Erythroblast (primary cell): ENCODE results near the gene CPT1A.

Experiments used
- DNase-seq, 2 experiments: peaks; one replicate each; lab custom pipeline; 2025; lab: John Stamatoyannopoulos, UW
- GATA1 ChIP-seq: IDR thresholded peaks from 2 replicates; pipeline ENCODE4 v1.6.1; 2011; ENCODE audit warnings: low read depth, mild to moderate bottlenecking, control low read depth, low read length, moderate library complexity
- POLR2A ChIP-seq: IDR thresholded peaks from 2 replicates; pipeline ENCODE4 v1.6.1; 2011; ENCODE audit warnings: mild to moderate bottlenecking, low read length

CPT1A gene

GRCh38 chr11:68727783-68728182, 113.9 kb downstream of the CPT1A start:
- TF ChIP-seq GATA1: no peak
- no peak for TF ChIP-seq POLR2A
- DNase-seq: no peak

GRCh38 chr11:68724293-68724692, 117.4 kb downstream of the CPT1A start:
- TF ChIP-seq GATA1: no peak
- TF ChIP-seq POLR2A: no peak
- no peak for DNase-seq

GRCh38 chr11:68722143-68722542, 119.6 kb downstream of the CPT1A start:
- TF ChIP-seq POLR2A (no peak), GATA1 (no peak)
- no peak for DNase-seq

- DNase-seq: no peak
- no peak for TF ChIP-seq POLR2A
These were observed 120.6 kb downstream of the CPT1A start for GRCh38 chr11:68721075-68721474.

- no peak for TF ChIP-seq POLR2A
- no peak for TF ChIP-seq GATA1
- DNase-seq: no peak
These were observed 126.1 kb downstream of the CPT1A start for GRCh38 chr11:68715456-68716122.

GRCh38 chr11:68714060-68714856, 127.5 kb downstream of the CPT1A start:
- DNase-seq: no peak
- no peak for TF ChIP-seq POLR2A
- no peak for TF ChIP-seq GATA1

- DNase-seq: no peak
- TF ChIP-seq GATA1 (no peak), POLR2A (no peak)
These were observed 130.6 kb downstream of the CPT1A start for GRCh38 chr11:68711114-68711513.

GRCh38 chr11:68710409-68710808, 131.3 kb downstream of the CPT1A start:
- TF ChIP-seq POLR2A: no peak
- no peak for TF ChIP-seq GATA1
- DNase-seq: no peak

- TF ChIP-seq POLR2A: no peak
- TF ChIP-seq GATA1: no peak
- no peak for DNase-seq
These were observed 132.7 kb downstream of the CPT1A start for GRCh38 chr11:68709062-68709461.

GRCh38 chr11:68707527-68707926, 134.2 kb downstream of the CPT1A start:
- DNase-seq: no peak
- TF ChIP-seq GATA1 (no peak), POLR2A (no peak)

- no peak for TF ChIP-seq POLR2A
- no peak for TF ChIP-seq GATA1
- DNase-seq: no peak
These were observed 136.8 kb downstream of the CPT1A start for GRCh38 chr11:68704887-68705286.
